IMR-90 (cell line): ENCODE results near the gene MSH3. TPM values are rescaled to one million over a fixed set of nuclear protein-coding genes. Genes with fewer than 3 reads are reported as not detected.
A peak's percentile ranks its signal among the peaks of the same experiment; 100 is the strongest.

Source experiments
- ATAC-seq: fragments of 200-7000 bp; cut with Tn5 transposase; 2 replicates; pipeline ENCODE4 v1.9.1; 2020; ENCODE audit warnings: low read depth, mild to moderate bottlenecking, moderate library complexity
- BruUV-seq: library from RNA; stranded (reverse); fragments of 400-500 nt; replicated peaks from 2 replicates; lab custom pipeline; 2021; lab: Mats Ljungman, UMichigan
- CTCF ChIA-PET: fragments of 300-600 bp; formaldehyde crosslinking; extraction: SDS; loops from one replicate; lab custom pipeline; 2021; ENCODE audit warnings: antibody characterized with exemption; lab: Yijun Ruan, JAX
- POLR2A ChIA-PET: fragments of 300-600 bp; sonication (Branson Sonifier 250); formaldehyde crosslinking; loops from one replicate; lab custom pipeline; 2022; ENCODE audit warnings: antibody characterized with exemption; ENCODE audit not compliant: unreplicated experiment; lab: Charles Lee
- DNase-seq: peaks from one replicate; pipeline ENCODE4 v3.0.0; 2013
- H2AFZ ChIP-seq: replicated peaks from 2 replicates; pipeline ENCODE3; 2013; ENCODE audit warnings: low read length, mild to moderate bottlenecking; ENCODE audit not compliant: poor library complexity
- H2AK5ac ChIP-seq: 2 replicates; pipeline ENCODE4 v1.6.1; 2013; ENCODE audit warnings: low read depth, low read length, inconsistent platforms
- H2AK9ac ChIP-seq: replicated peaks from 2 replicates; pipeline ENCODE3; 2013; ENCODE audit warnings: mild to moderate bottlenecking, low read depth, low read length, moderate library complexity; ENCODE audit not compliant: poor library complexity
- H2BK120ac ChIP-seq: 2 replicates; pipeline ENCODE4 v1.6.1; 2013; ENCODE audit warnings: low read depth, low read length, inconsistent platforms
- H2BK15ac ChIP-seq: 3 replicates; pipeline ENCODE4 v1.6.1; 2013; ENCODE audit warnings: low read depth, low read length, inconsistent platforms
- H2BK20ac ChIP-seq: 2 replicates; pipeline ENCODE4 v1.6.1; 2013; ENCODE audit warnings: low read depth, mild to moderate bottlenecking, inconsistent platforms, low read length, moderate library complexity
- H2BK5ac ChIP-seq: 2 replicates; pipeline ENCODE4 v1.6.1; 2013; ENCODE audit warnings: mild to moderate bottlenecking, low read depth, low read length, inconsistent platforms; ENCODE audit not compliant: poor library complexity, severe bottlenecking
- H3K14ac ChIP-seq: replicated peaks from 2 replicates; pipeline ENCODE4 v1.6.1; 2013; ENCODE audit warnings: low read depth, low read length, inconsistent platforms
- H3K18ac ChIP-seq: 2 replicates; pipeline ENCODE4 v1.6.1; 2013; ENCODE audit warnings: low read depth, low read length, control low read depth
- H3K23ac ChIP-seq: 2 replicates; pipeline ENCODE4 v1.6.1; 2013; ENCODE audit warnings: low read depth, low read length, inconsistent platforms
- H3K27ac ChIP-seq: 2 replicates; pipeline ENCODE4 v1.5.1; 2013; ENCODE audit warnings: mild to moderate bottlenecking, control low read depth, low read length; ENCODE audit not compliant: insufficient read depth
- H3K27me3 ChIP-seq: 2 replicates; pipeline ENCODE4 v1.6.1; 2013; ENCODE audit warnings: low read length; ENCODE audit not compliant: control insufficient read depth, insufficient read depth
- H3K36me3 ChIP-seq: 2 replicates; pipeline ENCODE4 v1.6.1; 2013; ENCODE audit warnings: low read length, mixed read lengths; ENCODE audit not compliant: control insufficient read depth, insufficient read depth
- H3K4ac ChIP-seq: 2 replicates; pipeline ENCODE4 v1.6.1; 2013; ENCODE audit warnings: low read depth, low read length, inconsistent platforms
- H3K4me1 ChIP-seq: 2 replicates; pipeline ENCODE4 v1.6.1; 2013; ENCODE audit warnings: low read length, mixed read lengths; ENCODE audit not compliant: control insufficient read depth, insufficient read depth
- H3K4me2 ChIP-seq: 2 replicates; pipeline ENCODE4 v1.6.1; 2013; ENCODE audit warnings: low read depth, mild to moderate bottlenecking, control low read depth, low read length, moderate library complexity
- H3K4me3 ChIP-seq: 2 replicates; pipeline ENCODE4 v1.5.1; 2013; ENCODE audit warnings: low read depth, mild to moderate bottlenecking, control low read depth, low read length, moderate library complexity; ENCODE audit not compliant: insufficient read depth
- H3K56ac ChIP-seq: 2 replicates; pipeline ENCODE4 v1.6.1; 2013; ENCODE audit warnings: low read length, inconsistent platforms; ENCODE audit not compliant: insufficient read depth; ENCODE audit errors: extremely low read depth
- H3K79me1 ChIP-seq, 2 experiments: 2 replicates each; pipeline ENCODE4 v1.6.1; 2013; ENCODE audit warnings: low read length in 2 of 2, inconsistent platforms in 1 of 2, low read depth in 1 of 2
- H3K9ac ChIP-seq: 2 replicates; pipeline ENCODE4 v1.6.1; 2013; ENCODE audit warnings: low read depth, low read length, control low read depth
- H3K9me1 ChIP-seq: 2 replicates; pipeline ENCODE4 v1.6.1; 2013; ENCODE audit warnings: low read length, inconsistent platforms; ENCODE audit not compliant: insufficient read depth
- H3K9me3 ChIP-seq: 2 replicates; pipeline ENCODE4 v1.6.1; 2013; ENCODE audit warnings: low read length; ENCODE audit not compliant: control insufficient read depth, insufficient read depth
- H4K20me1 ChIP-seq: 2 replicates; pipeline ENCODE4 v1.6.1; 2013; ENCODE audit warnings: low read length, inconsistent platforms; ENCODE audit not compliant: insufficient read depth
- H4K5ac ChIP-seq: 2 replicates; pipeline ENCODE4 v1.6.1; 2013; ENCODE audit warnings: mild to moderate bottlenecking, low read depth, low read length, control low read depth
- H4K8ac ChIP-seq, 2 experiments: 2 replicates each; pipeline ENCODE4 v1.6.1; 2013; ENCODE audit warnings: low read depth in 2 of 2, low read length in 2 of 2, control low read depth in 1 of 2, inconsistent platforms in 1 of 2
- H4K91ac ChIP-seq: 2 replicates; pipeline ENCODE4 v1.6.1; 2013; ENCODE audit warnings: low read depth, low read length, inconsistent platforms; ENCODE audit not compliant: insufficient read depth
- BHLHE40 ChIP-seq: fragments of 150-350 bp; IDR thresholded peaks from 2 replicates; pipeline ENCODE4 v1.6.1; 2016; ENCODE audit warnings: mild to moderate bottlenecking, low read depth, low read length
- CEBPB ChIP-seq: IDR thresholded peaks from 2 replicates; pipeline ENCODE4 v1.6.1; 2012; ENCODE audit warnings: low read depth, low read length, improper control_type of control experiment
- CHD1 ChIP-seq: IDR thresholded peaks from 2 replicates; pipeline ENCODE4 v1.6.1; 2012; ENCODE audit warnings: low read depth, low read length, improper control_type of control experiment
- FOS ChIP-seq: fragments of 150-350 bp; IDR thresholded peaks from 2 replicates; pipeline ENCODE4 v1.6.1; 2016; ENCODE audit warnings: low read depth, low read length
- MAFK ChIP-seq: IDR thresholded peaks from 2 replicates; pipeline ENCODE4 v1.6.1; 2012; ENCODE audit warnings: low read depth, low read length, improper control_type of control experiment
- MAZ ChIP-seq: IDR thresholded peaks from 2 replicates; pipeline ENCODE4 v1.6.1; 2012; ENCODE audit warnings: low read depth, mild to moderate bottlenecking, low read length, improper control_type of control experiment, moderate library complexity, borderline replicate concordance
- MXI1 ChIP-seq: IDR thresholded peaks from 2 replicates; pipeline ENCODE4 v1.6.1; 2012; ENCODE audit warnings: low read depth, mild to moderate bottlenecking, low read length, moderate library complexity, borderline replicate concordance
- NFE2L2 ChIP-seq: fragments of 150-350 bp; IDR thresholded peaks from 2 replicates; pipeline ENCODE4 v1.6.1; 2016; ENCODE audit warnings: low read depth, mild to moderate bottlenecking, low read length
- RAD21 ChIP-seq: IDR thresholded peaks from 2 replicates; pipeline ENCODE4 v1.6.1; 2012; ENCODE audit warnings: low read length, improper control_type of control experiment
- RFX5 ChIP-seq: IDR thresholded peaks from 2 replicates; pipeline ENCODE4 v1.8.0; 2012; ENCODE audit warnings: low read depth, mild to moderate bottlenecking, low read length, moderate library complexity
- SMC3 ChIP-seq: fragments of 150-350 bp; IDR thresholded peaks from 2 replicates; pipeline ENCODE4 v1.6.1; 2016; ENCODE audit warnings: low read depth, mild to moderate bottlenecking, antibody characterized with exemption, low read length, moderate library complexity
- WGBS, 2 experiments: methylation state at CpG; one replicate each; pipeline versions ENCODE4 v1.1.5 to v1.1.7; 2013; ENCODE audit warnings: missing lambda C conversion rate in 2 of 2; ENCODE audit not compliant: insufficient read length in 1 of 2; ENCODE audit errors: extremely low coverage in 2 of 2; 5-methylcytosine and 5-hydroxymethylcytosine counted together
- dilution Hi-C: fragments of 300-500 bp; cut with HindIII; formaldehyde crosslinking; loops from one replicate; pipeline ENCODE4 v1.14.3; 2018; ENCODE audit warnings: low sequenced_read_pairs; ENCODE audit not compliant: unreplicated experiment
- in situ Hi-C: fragments of 300-500 bp; cut with MboI; formaldehyde crosslinking; loops from 3 replicates; pipeline ENCODE4 v1.14.3; 2019; ENCODE audit warnings: low sequenced_read_pairs, inconsistent platforms, mixed read lengths
- intact Hi-C: fragments of 100-400 bp; cut with micrococcal nuclease; formaldehyde crosslinking; loops from 2 replicates; pipeline ENCODE4 v1.10.0; 2022
- polyA plus RNA-seq, 3 experiments: library from polyadenylated mRNA; depleted of rRNA; stranded (reverse); fragments of >200 nt; gene quantifications; 2 replicates each; pipeline ENCODE4 v1.2.3, GENCODE V29; 2012; ENCODE audit warnings: low replicate concordance in 1 of 3
- total RNA-seq: library from RNA; depleted of rRNA; stranded (reverse); fragments of >200 nt; gene quantifications from 2 replicates; pipeline ENCODE4 v1.2.3, GENCODE V29; 2012
- TF ChIP-seq, protein P1 (sequence below): fragments of 150-350 bp; IDR thresholded peaks from 2 replicates; pipeline ENCODE4 v1.6.1; 2016; ENCODE audit warnings: low read depth, mild to moderate bottlenecking, low read length, moderate library complexity, borderline replicate concordance
- TF ChIP-seq, protein P2 (sequence below): fragments of 150-350 bp; IDR thresholded peaks from 2 replicates; pipeline ENCODE4 v1.6.1; 2017; ENCODE audit warnings: mild to moderate bottlenecking, antibody characterized with exemption, low read length, low read depth
- TF ChIP-seq, protein P3 (sequence below): conservative IDR thresholded peaks from 2 replicates; pipeline ENCODE4 v1.5.1; 2012; ENCODE audit warnings: mild to moderate bottlenecking, low read depth, low read length, improper control_type of control experiment

The MSH3 gene
- total and polyA plus RNA-seq, 2 of the 4 experiments (the other 2 are of a cell fraction) = 4.6 to 13.3 TPM

DNA sequence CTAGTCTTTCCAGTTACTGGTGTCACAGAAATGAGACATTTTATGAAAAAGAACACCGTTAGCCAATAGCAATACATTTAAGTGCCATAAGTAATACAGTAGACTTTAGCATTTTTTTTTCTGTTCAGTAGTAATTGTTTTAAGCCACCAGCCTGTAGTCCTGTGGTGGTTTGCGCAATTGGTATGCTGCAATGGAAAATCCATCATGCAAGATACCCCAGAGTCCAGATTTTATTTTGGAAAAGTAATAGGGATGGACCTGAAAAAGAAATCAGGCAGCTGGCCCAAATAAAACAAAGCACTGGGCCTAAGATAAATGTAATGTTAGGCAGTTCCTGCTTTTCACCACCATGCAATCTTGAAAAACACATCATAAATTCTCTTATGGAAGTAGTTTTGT lies 211.1 kb downstream of the MSH3 start:
- no CpG with 5 or more reads among the region's 2 CpGs for WGBS, 2 experiments

More for the DNA sequence above, 211.1 kb downstream of the MSH3 start:
- dilution Hi-C loops = no loop called here
- H3K4ac ChIP-seq = no peak overlapping the region
- intact Hi-C loops = no loop called here
- TF ChIP-seq RFX5 (no peak), CHD1 (no peak), RAD21 (no peak), FOS (no peak), MAFK (no peak), CEBPB (no peak; the same call in 1 of the 2 replicates), MAZ (no peak), SMC3 (no peak), NFE2L2 (no peak), BHLHE40 (no peak), MXI1 (no peak)
- TF ChIP-seq, protein P1, sequence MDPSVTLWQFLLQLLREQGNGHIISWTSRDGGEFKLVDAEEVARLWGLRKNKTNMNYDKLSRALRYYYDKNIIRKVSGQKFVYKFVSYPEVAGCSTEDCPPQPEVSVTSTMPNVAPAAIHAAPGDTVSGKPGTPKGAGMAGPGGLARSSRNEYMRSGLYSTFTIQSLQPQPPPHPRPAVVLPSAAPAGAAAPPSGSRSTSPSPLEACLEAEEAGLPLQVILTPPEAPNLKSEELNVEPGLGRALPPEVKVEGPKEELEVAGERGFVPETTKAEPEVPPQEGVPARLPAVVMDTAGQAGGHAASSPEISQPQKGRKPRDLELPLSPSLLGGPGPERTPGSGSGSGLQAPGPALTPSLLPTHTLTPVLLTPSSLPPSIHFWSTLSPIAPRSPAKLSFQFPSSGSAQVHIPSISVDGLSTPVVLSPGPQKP = no peak
- TF ChIP-seq, protein P2, sequence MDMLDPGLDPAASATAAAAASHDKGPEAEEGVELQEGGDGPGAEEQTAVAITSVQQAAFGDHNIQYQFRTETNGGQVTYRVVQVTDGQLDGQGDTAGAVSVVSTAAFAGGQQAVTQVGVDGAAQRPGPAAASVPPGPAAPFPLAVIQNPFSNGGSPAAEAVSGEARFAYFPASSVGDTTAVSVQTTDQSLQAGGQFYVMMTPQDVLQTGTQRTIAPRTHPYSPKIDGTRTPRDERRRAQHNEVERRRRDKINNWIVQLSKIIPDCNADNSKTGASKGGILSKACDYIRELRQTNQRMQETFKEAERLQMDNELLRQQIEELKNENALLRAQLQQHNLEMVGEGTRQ = no peak
- TF ChIP-seq, protein P3, sequence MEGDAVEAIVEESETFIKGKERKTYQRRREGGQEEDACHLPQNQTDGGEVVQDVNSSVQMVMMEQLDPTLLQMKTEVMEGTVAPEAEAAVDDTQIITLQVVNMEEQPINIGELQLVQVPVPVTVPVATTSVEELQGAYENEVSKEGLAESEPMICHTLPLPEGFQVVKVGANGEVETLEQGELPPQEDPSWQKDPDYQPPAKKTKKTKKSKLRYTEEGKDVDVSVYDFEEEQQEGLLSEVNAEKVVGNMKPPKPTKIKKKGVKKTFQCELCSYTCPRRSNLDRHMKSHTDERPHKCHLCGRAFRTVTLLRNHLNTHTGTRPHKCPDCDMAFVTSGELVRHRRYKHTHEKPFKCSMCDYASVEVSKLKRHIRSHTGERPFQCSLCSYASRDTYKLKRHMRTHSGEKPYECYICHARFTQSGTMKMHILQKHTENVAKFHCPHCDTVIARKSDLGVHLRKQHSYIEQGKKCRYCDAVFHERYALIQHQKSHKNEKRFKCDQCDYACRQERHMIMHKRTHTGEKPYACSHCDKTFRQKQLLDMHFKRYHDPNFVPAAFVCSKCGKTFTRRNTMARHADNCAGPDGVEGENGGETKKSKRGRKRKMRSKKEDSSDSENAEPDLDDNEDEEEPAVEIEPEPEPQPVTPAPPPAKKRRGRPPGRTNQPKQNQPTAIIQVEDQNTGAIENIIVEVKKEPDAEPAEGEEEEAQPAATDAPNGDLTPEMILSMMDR = no peak
- H2AK9ac ChIP-seq = no peak overlapping the region
- in situ Hi-C loops = no loop called here
- ChIA-PET POLR2A (no interaction called here), CTCF (interaction anchor here (0.6 kb wide), 1 partner anchor 91 kb away, joined by 3 read pairs; no protein-coding TSS in a partner anchor)
- H2AK5ac ChIP-seq = no peak overlapping the region
- H2BK15ac ChIP-seq = no peak overlapping the region
- no peak overlapping the region for H3K56ac ChIP-seq
- no peak overlapping the region for H4K91ac ChIP-seq
- no peak overlapping the region for H3K9ac ChIP-seq
- H4K20me1 ChIP-seq = no peaks in the 10 kb centered on the region
- no peak overlapping the region for H3K27ac ChIP-seq
- no peak for ATAC-seq
- no peak overlapping the region for H2BK20ac ChIP-seq
- no peak overlapping the region for H2AFZ ChIP-seq
- no peak overlapping the region for H3K23ac ChIP-seq
- H3K9me3 ChIP-seq = no peaks in the 10 kb centered on the region
- H3K27me3 ChIP-seq = no peaks in the 10 kb centered on the region
- no peak overlapping the region for H2BK5ac ChIP-seq
- no peak overlapping the region for H3K4me2 ChIP-seq
- no peak overlapping the region for H4K5ac ChIP-seq
- H2BK120ac ChIP-seq = no peak overlapping the region
- H3K18ac ChIP-seq = no peak overlapping the region
- H3K4me3 ChIP-seq = no peak overlapping the region
- H3K9me1 ChIP-seq = peaks cover 2% of the 10 kb centered on the region; the same call in 1 of the 2 replicates
- no peaks in the 10 kb centered on the region for H3K36me3 ChIP-seq
- no peak overlapping the region for H3K14ac ChIP-seq
- DNase-seq = peak; percentile 13
- H3K4me1 ChIP-seq = peaks cover 3% of the 10 kb centered on the region; the same call in 1 of the 2 replicates
- H3K79me1 ChIP-seq = peaks cover 0 to 3% of the 10 kb centered on the region in 2 experiments; a peak in 1 of 4 replicates
- BruUV-seq = no TSS peak
- no peak overlapping the region for H4K8ac ChIP-seq
